Activated naive CD8-positive, alpha-beta T cell treated with anti-CD3 and anti-CD28 coated beads, Interleukin-2, amount 10 ng/mL, durations not matched to agents 7 days and 5 days (primary cell): ENCODE results near the gene TRAPPC2L. TPM values are rescaled to one million over a fixed set of nuclear protein-coding genes. Genes with fewer than 3 reads are reported as not detected.

Experiments used
- ATAC-seq: fragments of 150-1000 bp; cut with Tn5 transposase; one replicate; pipeline ENCODE4 v1.10.0; 2021; ENCODE audit warnings: low read depth, moderate library complexity
- POLR2A ChIA-PET: fragments of 350-600 bp; sonication (Branson Sonifier 250); formaldehyde crosslinking; loops from one replicate; lab custom pipeline; 2021; ENCODE audit warnings: antibody characterized with exemption; lab: Charles Lee
- DNase-seq: peaks from one replicate; pipeline ENCODE4 v3.0.0; 2021
- H3K27ac Mint-ChIP-seq: one replicate; pipeline ENCODE4 v1.8.0; 2022; ENCODE audit warnings: mild to moderate bottlenecking, mixed read lengths
- H3K27me3 Mint-ChIP-seq: one replicate; pipeline ENCODE4 v1.8.0; 2022; ENCODE audit warnings: mild to moderate bottlenecking, moderate library complexity, mixed read lengths
- H3K36me3 Mint-ChIP-seq: one replicate; pipeline ENCODE4 v1.8.0; 2021; ENCODE audit warnings: mild to moderate bottlenecking, mixed read lengths
- H3K4me1 Mint-ChIP-seq: one replicate; pipeline ENCODE4 v1.8.0; 2021; ENCODE audit warnings: mixed read lengths
- H3K4me3 Mint-ChIP-seq: one replicate; pipeline ENCODE4 v1.8.0; 2022; ENCODE audit warnings: mild to moderate bottlenecking, moderate library complexity, mixed read lengths
- H3K9me3 Mint-ChIP-seq: one replicate; pipeline ENCODE4 v1.8.0; 2021; ENCODE audit warnings: mixed read lengths
- total RNA-seq, 2 experiments: library from RNA; stranded (reverse); gene quantifications; one replicate each; pipeline ENCODE4 v1.2.3, GENCODE V29; 2021

The TRAPPC2L gene
- 10 to 100 TPM; 47.4 to 50.9 TPM for total RNA-seq

GRCh38 chr16:88856828-88857727 lies at the start of gene TRAPPC2L, which contains the start of gene GALNS:
Gene TRAPPC2L, plus strand, starts transcription at chr16:88857127. Its CDS starts 24 bp downstream, at chr16:88857151.
Gene GALNS, minus strand, starts transcription at chr16:88856947. Its CDS starts 70 bp downstream, at chr16:88856877.
- Mint-ChIP-seq H3K4me1 (peaks cover 21% of the 10 kb centered on the region), H3K36me3 (peaks cover 2% of the 10 kb centered on the region), H3K27ac (peak within 1 kb of the TSS; percentile 93), H3K4me3 (peak within 1 kb of the TSS; percentile 95), H3K27me3 (no peaks in the 10 kb centered on the region), H3K9me3 (no peaks in the 10 kb centered on the region)
- DNase-seq (peak; percentile 100), ATAC-seq (peak; percentile 79)
- POLR2A ChIA-PET: interaction anchor here (0.6 to 2.3 kb wide), 15 partner anchors 37 to 906 kb away, joined by 3 to 15 read pairs (median 4); partner anchors contain the start of genes ACSF3, APRT, CDH15 and ZNF778

GRCh38 chr16:88807142-88807625 lies 49.7 kb upstream of the TRAPPC2L start:
- no peaks in the 10 kb centered on the region for H3K9me3 Mint-ChIP-seq
- H3K27ac Mint-ChIP-seq: no peak overlapping the region
- ATAC-seq: no peak
- POLR2A ChIA-PET: interaction anchor here (0.9 kb wide), 1 partner anchor 28 kb away, joined by 3 read pairs; no protein-coding TSS in a partner anchor
- H3K36me3 Mint-ChIP-seq: peaks cover 14% of the 10 kb centered on the region
- no peak overlapping the region for H3K4me3 Mint-ChIP-seq
- H3K4me1 Mint-ChIP-seq: peaks cover 12% of the 10 kb centered on the region
- no peak for DNase-seq
- no peaks in the 10 kb centered on the region for H3K27me3 Mint-ChIP-seq

GRCh38 chr16:88807626-88808453 lies 49.1 kb upstream of the TRAPPC2L start:
- H3K27me3 Mint-ChIP-seq: no peaks in the 10 kb centered on the region
- peak overlapping the region; percentile 19 for H3K4me3 Mint-ChIP-seq
- ATAC-seq: no peak
- peaks cover 14% of the 10 kb centered on the region for H3K36me3 Mint-ChIP-seq
- H3K4me1 Mint-ChIP-seq: peaks cover 14% of the 10 kb centered on the region
- peak overlapping the region; percentile 60 for H3K27ac Mint-ChIP-seq
- POLR2A ChIA-PET: no interaction called here
- DNase-seq: no peak
- H3K9me3 Mint-ChIP-seq: no peaks in the 10 kb centered on the region

- H3K27ac Mint-ChIP-seq: peak overlapping the region; percentile 95
- no peaks in the 10 kb centered on the region for H3K27me3 Mint-ChIP-seq
- no peak for DNase-seq
- POLR2A ChIA-PET: interaction anchor here (0.8 to 4.9 kb wide), 6 partner anchors 25 to 409 kb away, joined by 3 to 40 read pairs (median 8); partner anchors contain the start of genes CYBA and ZNF778
- no peak for ATAC-seq
- H3K4me3 Mint-ChIP-seq: peak overlapping the region; percentile 48
- peaks cover 14% of the 10 kb centered on the region for H3K4me1 Mint-ChIP-seq
- H3K36me3 Mint-ChIP-seq: peaks cover 14% of the 10 kb centered on the region
- no peaks in the 10 kb centered on the region for H3K9me3 Mint-ChIP-seq
These were observed 47.8 kb upstream of the TRAPPC2L start for GRCh38 chr16:88809068-88809675.

GRCh38 chr16:88809676-88810165 lies 47.2 kb upstream of the TRAPPC2L start:
- H3K4me3 Mint-ChIP-seq: peak overlapping the region; percentile 96
- H3K36me3 Mint-ChIP-seq: peaks cover 12% of the 10 kb centered on the region
- no peak for DNase-seq
- peaks cover 14% of the 10 kb centered on the region for H3K4me1 Mint-ChIP-seq
- H3K27ac Mint-ChIP-seq: peak overlapping the region; percentile 95
- H3K9me3 Mint-ChIP-seq: no peaks in the 10 kb centered on the region
- POLR2A ChIA-PET: interaction anchor here (0.8 to 4.9 kb wide), 9 partner anchors 26 to 408 kb away, joined by 3 to 40 read pairs (median 7); partner anchors contain the start of genes ACSF3, CYBA, ZC3H18 and ZNF778
- H3K27me3 Mint-ChIP-seq: no peaks in the 10 kb centered on the region
- no peak for ATAC-seq

GRCh38 chr16:88810166-88810911 lies 46.6 kb upstream of the TRAPPC2L start:
- H3K27me3 Mint-ChIP-seq: no peaks in the 10 kb centered on the region
- H3K9me3 Mint-ChIP-seq: no peaks in the 10 kb centered on the region
- peak overlapping the region; percentile 96 for H3K4me3 Mint-ChIP-seq
- peaks cover 12% of the 10 kb centered on the region for H3K36me3 Mint-ChIP-seq
- H3K27ac Mint-ChIP-seq: peak overlapping the region; percentile 95
- DNase-seq (no peak), ATAC-seq (no peak)
- POLR2A ChIA-PET: interaction anchor here (0.5 to 4.9 kb wide), 12 partner anchors 26 to 900 kb away, joined by 3 to 40 read pairs (median 5); partner anchors contain the start of genes ACSF3, CYBA, ZC3H18 and ZNF778
- peaks cover 14% of the 10 kb centered on the region for H3K4me1 Mint-ChIP-seq

GRCh38 chr16:88810912-88811768 lies 45.8 kb upstream of the TRAPPC2L start:
- DNase-seq (peak; percentile 84), ATAC-seq (peak; percentile 60)
- H3K4me3 Mint-ChIP-seq: peak overlapping the region; percentile 96
- H3K36me3 Mint-ChIP-seq: peaks cover 12% of the 10 kb centered on the region
- H3K27ac Mint-ChIP-seq: peak overlapping the region; percentile 95
- H3K27me3 Mint-ChIP-seq: no peaks in the 10 kb centered on the region
- no peaks in the 10 kb centered on the region for H3K9me3 Mint-ChIP-seq
- peaks cover 14% of the 10 kb centered on the region for H3K4me1 Mint-ChIP-seq
- POLR2A ChIA-PET: interaction anchor here (0.9 to 4.9 kb wide), 18 partner anchors 8 to 407 kb away, joined by 3 to 40 read pairs (median 6); partner anchors contain the start of genes ACSF3, CDT1, CYBA and PIEZO1

GRCh38 chr16:88811769-88812512 lies 45.0 kb upstream of the TRAPPC2L start, which contains the start of gene APRT:
Gene APRT, minus strand, starts transcription at chr16:88811928. Its CDS starts 29 bp downstream, at chr16:88811899.
- ATAC-seq (peak; percentile 71), DNase-seq (peak; percentile 100)
- POLR2A ChIA-PET: interaction anchor here (1.0 to 4.9 kb wide), 17 partner anchors 9 to 406 kb away, joined by 3 to 40 read pairs (median 7); partner anchors contain the start of genes ACSF3, CDT1, GALNS and PIEZO1
- H3K27me3 Mint-ChIP-seq: no peaks in the 10 kb centered on the region
- peaks cover 11% of the 10 kb centered on the region for H3K36me3 Mint-ChIP-seq
- peak within 1 kb of the TSS; percentile 96 for H3K4me3 Mint-ChIP-seq
- H3K9me3 Mint-ChIP-seq: no peaks in the 10 kb centered on the region
- peak within 1 kb of the TSS; percentile 99 for H3K27ac Mint-ChIP-seq
- peaks cover 14% of the 10 kb centered on the region for H3K4me1 Mint-ChIP-seq

GRCh38 chr16:88812513-88813268 lies 44.2 kb upstream of the TRAPPC2L start:
- Mint-ChIP-seq H3K4me3 (peak overlapping the region; percentile 96), H3K27ac (peak overlapping the region; percentile 87), H3K27me3 (no peaks in the 10 kb centered on the region), H3K9me3 (no peaks in the 10 kb centered on the region), H3K36me3 (peaks cover 8% of the 10 kb centered on the region), H3K4me1 (peaks cover 14% of the 10 kb centered on the region)
- DNase-seq: no peak
- no peak for ATAC-seq
- POLR2A ChIA-PET: interaction anchor here (0.5 to 4.9 kb wide), 12 partner anchors 9 to 389 kb away, joined by 3 to 40 read pairs (median 8); partner anchors contain the start of genes CDT1, GALNS, PIEZO1 and TRAPPC2L
